Measurements from ENCODE around the gene PALS2.

The PALS2 gene, protein sequence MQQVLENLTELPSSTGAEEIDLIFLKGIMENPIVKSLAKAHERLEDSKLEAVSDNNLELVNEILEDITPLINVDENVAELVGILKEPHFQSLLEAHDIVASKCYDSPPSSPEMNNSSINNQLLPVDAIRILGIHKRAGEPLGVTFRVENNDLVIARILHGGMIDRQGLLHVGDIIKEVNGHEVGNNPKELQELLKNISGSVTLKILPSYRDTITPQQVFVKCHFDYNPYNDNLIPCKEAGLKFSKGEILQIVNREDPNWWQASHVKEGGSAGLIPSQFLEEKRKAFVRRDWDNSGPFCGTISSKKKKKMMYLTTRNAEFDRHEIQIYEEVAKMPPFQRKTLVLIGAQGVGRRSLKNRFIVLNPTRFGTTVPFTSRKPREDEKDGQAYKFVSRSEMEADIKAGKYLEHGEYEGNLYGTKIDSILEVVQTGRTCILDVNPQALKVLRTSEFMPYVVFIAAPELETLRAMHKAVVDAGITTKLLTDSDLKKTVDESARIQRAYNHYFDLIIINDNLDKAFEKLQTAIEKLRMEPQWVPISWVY

DNA sequence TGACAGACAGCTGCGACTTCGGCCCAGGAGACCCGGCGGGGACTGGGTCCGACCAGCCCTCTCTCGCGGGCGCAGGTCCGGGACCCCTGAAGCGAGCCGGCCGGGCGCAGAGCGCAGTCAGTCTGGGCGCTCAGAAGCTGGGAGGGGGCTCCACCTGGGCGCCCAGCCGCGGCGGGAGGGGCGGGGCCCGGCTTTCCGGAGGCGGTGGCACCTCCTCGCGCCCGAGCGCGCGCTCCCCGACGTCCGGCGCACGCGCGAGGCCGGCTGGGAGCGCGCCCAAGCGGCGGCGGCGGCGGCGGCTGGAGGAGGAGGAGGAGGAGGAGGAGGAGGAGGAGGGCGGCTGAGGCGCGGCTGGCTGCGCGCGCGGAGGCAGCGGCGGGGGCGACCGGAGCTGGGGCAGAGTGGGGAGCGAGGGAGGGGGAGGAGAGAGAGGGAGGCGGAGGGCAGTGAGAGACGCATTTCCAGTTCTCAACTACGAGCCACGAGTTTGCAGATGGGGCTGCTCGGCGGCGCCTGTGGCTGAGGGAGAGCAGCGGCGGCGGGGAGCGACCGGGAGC is at the start of gene PALS2:
Gene PALS2 (plus strand): TSS at position 456 of the 557 bp plus-strand sequence. CDS start 50,216 bp downstream, outside the sequence.
- DNase-seq: peak in 49 of 51 donors; percentile 4 to 80 (median 57)

DNA sequence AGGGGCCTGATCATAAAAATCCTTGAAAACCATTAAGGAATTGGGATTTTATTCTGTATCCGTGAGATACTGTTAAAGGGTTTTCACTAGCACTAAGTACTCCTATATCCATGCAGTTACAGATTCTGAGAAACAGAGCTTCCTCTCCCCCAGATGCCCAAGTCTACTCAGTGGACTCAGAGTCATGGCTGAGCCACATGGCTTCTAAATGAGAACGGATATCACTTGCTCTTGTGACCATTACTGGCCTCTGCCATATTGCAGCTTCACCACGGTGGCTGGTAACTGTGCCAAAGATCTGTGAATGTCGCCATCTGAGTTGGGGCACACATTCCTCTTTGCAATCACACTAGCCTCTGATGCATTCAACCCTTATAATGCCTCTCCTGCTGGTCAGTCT is 42.0 kb upstream of the PALS2 start:
- no peak for DNase-seq

DNA sequence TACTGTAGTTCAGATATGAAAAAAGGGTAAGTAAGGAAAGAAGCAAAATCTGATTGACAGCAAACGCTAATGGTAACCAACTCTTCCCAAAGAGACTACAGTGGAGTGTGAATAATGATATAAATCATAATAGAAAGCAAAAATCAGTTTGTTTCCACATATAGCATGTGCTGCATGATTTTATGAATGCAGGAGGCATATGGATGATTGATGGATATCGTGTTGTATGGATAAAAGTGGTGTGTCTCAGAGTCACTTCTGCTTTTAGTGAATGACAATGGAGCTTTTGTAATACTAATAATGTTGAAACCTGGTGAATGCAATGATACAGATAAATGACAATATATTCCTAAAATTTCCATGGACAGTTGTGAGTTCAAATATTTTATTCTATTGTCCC is 36.6 kb upstream of the PALS2 start:
- no peak for DNase-seq

DNA sequence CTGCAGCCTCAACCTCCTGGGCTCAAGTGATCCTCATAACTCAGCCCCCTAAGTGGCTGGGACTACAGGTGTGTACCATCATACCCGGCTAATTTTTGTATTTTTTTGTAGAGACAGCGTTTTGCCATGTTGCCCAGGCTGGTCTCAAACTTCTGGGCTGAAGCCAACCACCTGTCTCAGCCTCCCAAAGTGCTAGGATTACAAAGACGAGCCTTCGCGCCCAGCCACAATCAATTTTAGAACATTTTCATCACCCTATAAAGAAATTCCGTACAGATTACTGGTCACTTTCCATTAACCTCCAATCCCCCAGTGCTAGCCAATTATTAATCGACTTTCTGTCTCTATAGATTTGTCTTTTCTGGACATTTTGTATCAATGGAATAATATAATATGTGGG is 32.3 kb upstream of the PALS2 start:
- no peak for DNase-seq

DNA sequence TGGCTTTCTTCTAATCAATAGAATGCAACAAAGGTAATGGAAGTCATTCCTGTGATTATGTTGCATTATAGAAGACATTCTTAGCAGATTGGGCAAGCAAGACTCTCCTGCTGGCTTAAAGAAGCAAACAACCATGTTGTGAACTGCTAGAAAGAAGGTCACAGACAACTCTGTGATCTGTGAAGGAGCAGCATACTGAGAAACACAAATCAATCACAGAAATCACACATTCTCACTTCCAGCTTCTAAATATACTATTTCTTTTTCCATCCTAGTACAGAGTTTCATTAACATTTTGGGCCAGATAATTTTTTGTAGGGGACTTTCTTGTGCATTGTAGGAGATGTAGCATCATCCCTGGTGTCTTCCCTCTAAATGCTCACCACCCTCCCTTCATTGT is 28.0 kb upstream of the PALS2 start:
- DNase-seq: no peak

DNA sequence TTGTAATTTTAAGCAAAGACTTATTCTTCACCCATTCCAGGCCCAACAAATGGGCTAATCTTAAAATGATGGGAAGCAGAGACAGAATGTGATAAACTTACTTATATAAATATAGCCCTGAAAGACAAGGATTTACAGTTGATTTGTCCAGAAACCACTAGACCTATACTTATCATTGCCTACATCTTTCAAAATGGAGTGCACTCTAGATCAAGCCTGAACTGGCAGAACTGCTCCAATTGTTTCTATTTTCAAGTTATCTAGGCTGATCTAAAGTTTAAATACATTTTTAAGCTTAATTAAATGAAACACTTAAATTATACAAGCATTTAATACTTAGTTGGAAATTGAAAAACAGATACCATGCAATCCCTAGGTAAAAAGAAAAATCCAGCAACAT is 24.9 kb upstream of the PALS2 start:
- no peak for DNase-seq

DNA sequence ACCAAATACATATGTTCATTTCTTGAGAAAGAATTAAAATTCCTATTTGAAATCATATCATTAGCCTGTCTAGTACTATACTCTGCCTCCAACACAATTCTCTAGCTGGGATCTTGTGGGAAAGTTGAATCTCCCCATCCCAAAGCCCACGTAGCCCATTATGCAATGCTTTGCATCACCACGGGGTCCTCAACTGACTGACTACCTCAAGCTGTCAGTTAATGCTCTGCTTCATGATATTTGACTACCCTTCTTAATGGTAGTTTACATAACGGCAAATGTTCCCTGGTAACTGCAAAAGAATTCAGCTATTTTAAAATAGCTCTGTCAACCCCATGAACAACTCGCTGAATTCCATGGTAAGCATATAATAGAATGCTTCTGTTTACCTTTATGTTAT is 23.3 kb upstream of the PALS2 start:
- DNase-seq: no peak

DNA sequence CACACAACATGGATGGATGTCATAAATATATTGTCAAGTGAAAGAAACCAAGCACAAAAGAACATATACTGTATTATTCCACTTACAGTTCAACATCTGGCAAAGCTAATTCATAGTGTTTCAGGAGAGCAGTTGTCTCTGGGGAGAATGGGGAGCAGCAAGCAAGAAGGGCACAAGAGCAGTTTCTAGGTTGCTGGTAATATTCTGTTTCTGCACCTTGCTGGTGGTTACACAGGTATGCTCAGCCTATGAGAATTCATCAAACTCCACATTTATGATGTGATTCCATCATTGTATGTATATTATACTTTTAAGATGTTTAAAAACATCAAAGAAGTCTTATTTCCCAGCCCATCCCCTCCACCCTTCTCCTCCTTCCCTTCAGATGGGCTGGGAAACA is 18.1 kb upstream of the PALS2 start:
- no peak for DNase-seq

DNA sequence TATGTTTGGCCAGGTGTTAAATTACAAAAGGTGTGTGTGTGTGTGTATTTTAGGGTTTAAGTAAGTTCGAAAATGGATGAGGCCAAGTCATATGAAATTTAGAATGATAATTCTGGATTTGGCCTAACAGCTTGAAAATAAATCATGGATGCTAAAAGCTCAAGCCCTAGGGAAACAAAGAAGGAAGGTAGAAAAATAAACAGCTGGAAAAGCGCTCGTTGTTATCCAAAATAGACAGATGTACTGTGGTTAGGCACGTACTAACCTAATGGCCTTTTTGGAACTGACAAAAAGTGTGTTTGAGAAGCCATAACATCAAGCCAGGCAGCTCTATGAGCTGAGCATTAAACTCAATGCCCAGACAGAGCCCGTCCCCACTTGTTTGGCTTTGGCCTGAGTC is 17.5 kb upstream of the PALS2 start:
- no peak for DNase-seq

DNA sequence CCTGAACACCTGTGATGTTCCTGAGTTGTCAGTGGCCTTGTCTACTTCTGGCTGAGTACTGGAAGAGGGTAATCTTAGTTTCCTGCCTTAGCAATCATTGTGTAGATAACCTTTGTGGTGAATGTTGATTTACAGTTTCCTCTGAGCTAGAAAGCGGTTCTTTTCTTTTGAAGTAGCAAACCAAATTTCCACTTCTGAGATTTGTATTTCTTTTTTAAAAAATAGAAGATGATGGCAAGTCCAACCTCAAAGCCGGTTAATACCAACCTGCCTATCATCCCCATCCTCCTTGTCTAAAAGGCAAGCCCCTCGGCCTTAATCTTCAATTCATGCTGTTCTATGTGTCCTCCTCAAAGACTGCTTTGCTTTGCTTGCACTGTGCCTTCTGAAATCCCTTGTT is 12.5 kb upstream of the PALS2 start:
- DNase-seq: no peak

DNA sequence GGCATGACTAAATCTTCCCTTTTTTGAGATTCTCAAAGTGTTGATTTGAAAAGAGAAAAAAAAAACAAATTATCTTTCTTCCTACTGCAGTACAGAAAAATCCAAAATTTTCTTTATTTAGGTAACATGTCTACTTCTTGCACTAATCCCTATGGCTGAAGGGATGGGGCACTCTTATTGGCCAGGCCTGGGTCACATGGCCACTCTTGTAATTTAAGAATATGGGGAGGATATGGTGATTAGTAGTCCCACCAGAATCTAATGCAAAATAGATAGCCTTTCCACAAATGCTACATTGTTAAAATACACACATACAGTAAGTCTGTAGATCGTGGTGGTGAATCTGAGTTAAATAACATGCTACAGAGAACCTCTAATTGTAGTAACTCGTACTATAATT is 7.0 kb upstream of the PALS2 start:
- no peak for DNase-seq

DNA sequence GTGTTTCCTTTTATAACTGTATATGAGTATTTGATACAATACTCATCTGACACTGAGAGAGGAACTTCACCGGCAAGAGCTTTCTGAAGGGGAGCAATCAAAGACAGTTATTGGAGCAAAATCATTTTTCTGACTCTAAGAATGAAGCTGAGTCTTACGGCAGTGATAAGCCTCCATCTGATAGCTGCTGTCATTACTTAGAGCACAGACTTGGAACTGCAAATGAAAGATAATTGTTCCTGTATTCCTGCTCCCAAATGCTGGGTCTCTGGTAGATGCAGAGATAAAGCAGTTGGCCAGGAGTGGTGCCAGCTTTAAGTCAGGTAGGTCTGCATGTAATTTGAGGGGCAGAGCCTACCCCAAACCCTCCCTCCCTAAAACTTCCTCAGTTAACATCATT is 2.3 kb upstream of the PALS2 start:
- DNase-seq: no peak

DNA sequence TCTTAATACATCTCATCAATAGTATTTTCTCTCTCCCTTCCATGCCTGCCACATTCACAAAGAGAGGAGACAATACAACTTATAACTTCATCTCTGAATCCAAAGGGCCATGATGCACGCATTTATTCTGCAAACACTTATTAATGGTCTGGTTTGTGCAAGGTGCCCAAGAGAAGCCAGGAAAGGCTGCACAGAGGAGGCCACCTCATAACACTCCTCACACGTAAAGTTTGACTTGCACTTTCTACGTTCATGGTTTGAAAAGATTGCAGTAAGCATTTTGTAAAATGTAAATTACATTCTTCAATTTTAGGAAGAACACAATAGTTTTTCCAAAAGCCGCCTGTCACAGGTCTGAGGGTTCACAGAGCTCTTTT is 1.2 kb upstream of the PALS2 start:
- no peak for DNase-seq

DNA sequence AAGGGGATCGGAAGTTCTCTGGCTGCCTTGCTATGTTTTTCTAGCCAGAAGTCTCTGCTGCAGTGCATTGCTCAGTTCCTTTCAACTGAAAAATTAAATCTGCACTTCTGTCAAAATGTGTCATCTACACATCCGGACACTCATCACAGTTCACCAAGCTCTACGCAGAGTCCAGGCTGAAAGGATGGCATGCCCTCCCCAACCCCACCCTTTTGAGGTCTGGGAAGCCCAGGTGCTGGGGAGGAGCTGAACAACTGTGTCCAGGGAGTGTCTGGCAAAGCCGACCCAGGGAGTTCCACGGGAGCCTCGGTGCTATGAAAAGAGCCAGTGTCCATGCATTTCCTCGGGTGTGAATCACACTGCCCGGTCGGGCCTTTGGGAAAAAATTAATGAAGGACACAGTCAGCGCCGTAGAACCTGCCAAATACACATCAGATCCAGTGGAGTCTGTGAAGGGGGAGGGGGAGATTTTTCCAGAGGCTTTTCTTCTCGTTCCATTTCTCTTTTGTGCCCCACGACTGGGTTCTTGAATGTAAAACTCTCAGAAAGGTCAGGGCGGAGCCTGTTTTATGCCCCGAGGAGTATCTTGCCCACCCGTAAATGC is 757 bp upstream of the PALS2 start:
- peak in 35 of 51 donors; percentile 2 to 68 (median 28) for DNase-seq

DNA sequence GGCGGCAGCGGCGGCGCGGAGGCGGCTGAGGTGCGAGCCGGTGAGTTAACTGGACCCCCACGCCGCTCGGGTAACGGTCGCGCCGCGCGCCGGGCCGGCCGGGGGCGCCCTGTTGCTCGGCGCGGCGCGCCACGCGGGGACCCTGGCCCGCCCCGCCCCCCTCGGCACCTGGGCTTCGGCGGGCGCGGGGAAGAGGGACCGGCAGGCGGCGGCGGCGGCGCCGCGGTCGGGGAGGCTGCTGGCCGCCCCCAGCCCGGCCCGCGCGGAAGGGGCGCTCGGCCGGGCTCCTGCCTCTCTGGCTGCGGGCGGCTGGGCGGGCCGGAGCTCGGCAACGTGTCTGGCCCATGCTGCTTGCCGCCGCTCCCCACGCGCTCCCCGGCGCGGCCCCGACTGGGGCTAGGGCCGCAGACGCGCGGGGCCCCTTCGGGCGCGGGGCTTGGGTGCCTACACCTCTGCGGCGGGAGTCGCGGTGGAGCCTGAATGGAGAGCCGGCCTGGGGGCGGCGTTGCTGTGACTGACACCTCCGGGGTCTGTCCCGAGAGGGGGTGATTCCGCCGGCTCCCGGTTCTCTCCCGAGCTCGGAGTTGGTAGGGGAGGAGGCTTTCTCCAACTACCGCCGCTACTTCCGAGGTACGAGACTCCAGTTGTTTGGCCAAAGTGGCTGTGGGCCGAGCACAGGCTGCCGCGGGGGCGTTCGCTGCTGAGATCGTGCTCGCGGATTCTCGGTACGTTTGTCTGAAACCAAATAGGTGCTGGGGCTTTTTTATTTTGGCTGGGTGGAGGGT is 494 bp downstream of the PALS2 start:
- DNase-seq: peak in 39 of 51 donors; percentile 3 to 73 (median 28)

DNA sequence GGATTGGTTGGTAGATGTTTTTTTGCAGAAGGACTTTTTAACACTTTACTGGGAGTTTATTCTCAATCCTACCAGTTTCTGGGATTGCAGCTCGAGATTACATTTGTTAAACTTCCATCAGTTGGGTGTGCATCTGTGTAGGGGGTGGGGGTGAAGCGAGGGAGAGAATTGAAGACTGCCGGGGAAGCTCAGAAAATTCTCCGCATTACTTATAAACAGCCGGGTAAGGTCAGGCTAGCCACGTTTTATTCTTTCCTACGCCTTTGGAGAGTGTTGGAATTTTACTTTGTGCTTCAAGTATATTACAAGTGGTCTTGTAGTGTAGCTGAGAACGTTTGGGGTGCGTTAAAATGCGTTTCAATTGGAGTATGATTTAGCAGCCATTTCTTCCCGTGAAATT is 1.1 kb downstream of the PALS2 start:
- DNase-seq: no peak

DNA sequence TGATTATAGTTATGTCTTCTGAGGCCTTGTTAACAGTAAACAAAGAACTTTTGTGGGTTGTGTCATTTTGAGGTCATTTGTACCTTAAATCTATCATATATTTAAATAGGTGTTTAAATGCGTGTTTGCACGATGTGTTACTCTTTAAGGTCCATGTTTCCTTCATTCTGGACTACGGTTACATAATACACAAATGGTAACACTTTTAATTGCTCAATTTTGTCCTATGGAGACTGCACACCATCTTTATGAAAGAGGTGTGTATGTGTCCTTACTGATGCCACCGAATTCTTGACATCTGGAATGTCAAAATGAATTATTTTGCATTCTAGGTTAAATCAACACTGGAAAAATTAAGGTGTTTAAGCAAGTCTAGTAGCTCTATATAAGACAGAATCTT is 1.7 kb downstream of the PALS2 start:
- no peak for DNase-seq

DNA sequence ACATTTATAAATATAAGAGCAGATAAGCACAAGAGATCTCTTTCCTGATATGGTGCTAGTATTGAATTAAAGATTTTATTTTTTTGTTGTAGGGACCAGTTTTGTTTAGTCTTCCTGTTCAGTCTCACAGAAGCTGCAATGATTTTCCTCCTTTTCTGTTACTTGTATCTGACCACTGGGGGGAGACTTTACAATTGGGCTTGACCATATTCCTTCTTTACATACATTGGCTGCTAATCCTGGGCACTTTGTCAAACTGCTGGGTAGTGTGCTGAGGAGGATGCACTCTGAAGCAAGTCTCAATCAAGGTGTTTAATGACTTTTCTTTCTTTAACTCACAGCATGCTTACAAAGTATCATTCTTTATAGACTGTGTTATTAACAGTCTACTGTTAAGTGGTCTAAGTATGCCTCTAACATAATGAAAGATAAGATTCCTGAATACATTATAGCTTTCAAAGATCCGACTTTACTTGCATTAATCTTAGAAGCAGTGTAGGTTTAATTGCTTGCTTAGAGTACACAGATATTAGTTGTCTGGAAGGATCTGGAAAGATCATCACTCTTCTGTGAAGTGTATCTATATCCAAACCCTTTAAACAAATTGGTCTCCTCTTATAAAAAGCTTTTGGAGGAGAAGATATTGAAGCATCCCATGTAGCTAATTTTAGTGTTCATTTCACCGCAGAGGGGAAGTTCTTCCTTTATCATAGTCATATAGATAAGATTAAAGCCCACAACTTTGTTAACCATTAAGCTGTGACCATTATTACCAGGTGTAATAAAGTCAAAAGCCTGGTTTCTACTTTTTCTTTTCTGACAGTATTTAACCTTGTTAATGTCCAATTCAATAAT is 3.1 kb downstream of the PALS2 start:
- DNase-seq: peak in 4 of 51 donors; percentile 2 to 44 (median 14)

DNA sequence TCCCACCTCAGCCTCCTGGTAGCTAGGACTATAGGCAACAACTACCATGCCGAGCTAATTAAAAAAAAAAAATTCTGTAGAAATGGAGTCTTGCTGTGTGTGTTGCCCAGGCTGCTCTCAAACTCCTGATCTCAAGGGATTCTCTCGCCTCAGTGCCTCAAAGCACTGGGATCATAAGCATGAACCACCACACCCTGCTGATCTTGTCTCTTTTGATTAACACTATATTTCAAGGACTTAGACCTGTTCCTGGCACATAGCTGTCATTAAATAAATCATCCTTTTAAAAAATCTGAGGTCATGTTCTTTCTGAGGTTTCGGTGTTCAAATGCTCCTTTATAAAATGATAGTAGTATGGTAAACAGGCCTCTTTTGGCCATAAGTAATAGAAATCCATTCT is 4.8 kb downstream of the PALS2 start:
- no peak for DNase-seq

DNA sequence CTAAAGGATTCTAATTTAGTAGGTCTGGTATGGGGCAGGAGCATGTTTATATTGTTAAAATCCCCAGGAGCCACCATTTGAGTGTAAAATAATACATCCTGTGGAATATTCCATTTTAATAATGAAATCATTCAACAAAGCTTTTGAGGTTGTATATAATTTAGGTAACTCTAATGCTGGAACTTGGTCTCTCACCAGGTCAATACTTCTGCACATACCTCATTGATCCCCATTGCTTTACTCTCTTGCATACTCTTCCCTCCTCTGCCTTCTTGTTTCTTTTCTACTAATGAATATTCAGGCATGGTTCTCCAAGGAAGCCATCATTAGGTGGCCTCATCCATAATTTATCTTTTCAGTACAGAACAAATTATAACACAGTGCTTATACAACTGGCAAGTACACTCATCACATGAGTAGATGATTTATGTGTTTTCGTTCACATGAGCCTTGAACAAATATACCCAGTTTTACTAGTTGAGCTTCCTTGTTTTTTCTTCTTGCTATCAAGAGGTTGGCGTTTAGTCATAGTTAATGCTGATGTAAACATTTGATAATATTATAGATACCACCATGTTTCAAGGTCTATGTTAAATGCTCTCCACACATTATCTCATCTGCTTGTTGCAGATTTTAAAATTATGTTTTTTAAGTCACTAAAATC is 7.2 kb downstream of the PALS2 start:
- no peak for DNase-seq
